Left ventricle myocardium inferior (tissue), 1 donor: ENCODE measurements around the gene METRNL. TPM values are rescaled to one million over a fixed set of nuclear protein-coding genes. Genes with fewer than 3 reads are reported as not detected.
"Not testable (repeated sequence)": the region's sequence is repeated elsewhere in the genome, so short reads cannot be mapped to it uniquely, and the experiment has no call there.

Experiments used
- DNase-seq: peaks from one replicate; pipeline ENCODE4 v3.0.0-alpha.2; 2020
- H3K27ac ChIP-seq: fragments of 200-600 bp; replicated peaks from 2 replicates; pipeline ENCODE4 v1.8.0; 2021
- H3K27me3 ChIP-seq: fragments of 200-600 bp; 2 replicates; pipeline ENCODE4 v1.8.0; 2021; ENCODE audit warnings: low read depth
- H3K36me3 ChIP-seq: fragments of 200-600 bp; 2 replicates; pipeline ENCODE4 v1.8.0; 2021
- H3K4me1 ChIP-seq: fragments of 200-600 bp; 2 replicates; pipeline ENCODE4 v1.8.0; 2021
- H3K4me3 ChIP-seq: fragments of 200-600 bp; 2 replicates; pipeline ENCODE4 v1.8.0; 2021; ENCODE audit warnings: mild to moderate bottlenecking, moderate library complexity
- H3K9me3 ChIP-seq: fragments of 200-600 bp; replicated peaks from 2 replicates; pipeline ENCODE4 v1.8.0; 2021
- intact Hi-C: fragments of 100-400 bp; cut with micrococcal nuclease; formaldehyde crosslinking; loops from one replicate; pipeline ENCODE4 v1.11.0; 2022
- total RNA-seq: library from RNA; stranded (reverse); fragmentation: NEBNext Ultra II Directional; extraction: Animal tissue kit (Norgen Biotek cat#: 25700); gene quantifications from one replicate; pipeline ENCODE4 v1.2.1, GENCODE V29; 2021
- TF ChIP-seq, protein P1 (sequence below): fragments of 200-600 bp; IDR thresholded peaks from 2 replicates; pipeline ENCODE4 v1.8.0; 2021; ENCODE audit warnings: antibody characterized with exemption, mild to moderate bottlenecking, borderline replicate concordance
- donor health status: DM: no; HTN: yes; CAD: no; lungs with severe emphysema.

The METRNL gene
- total RNA-seq, 1 donor from 2014 or later, result 75.2 TPM

GRCh38 chr17:83131401-83132011 is 52.1 kb downstream of the METRNL start:
- no peak for DNase-seq
- TF ChIP-seq, protein P1, sequence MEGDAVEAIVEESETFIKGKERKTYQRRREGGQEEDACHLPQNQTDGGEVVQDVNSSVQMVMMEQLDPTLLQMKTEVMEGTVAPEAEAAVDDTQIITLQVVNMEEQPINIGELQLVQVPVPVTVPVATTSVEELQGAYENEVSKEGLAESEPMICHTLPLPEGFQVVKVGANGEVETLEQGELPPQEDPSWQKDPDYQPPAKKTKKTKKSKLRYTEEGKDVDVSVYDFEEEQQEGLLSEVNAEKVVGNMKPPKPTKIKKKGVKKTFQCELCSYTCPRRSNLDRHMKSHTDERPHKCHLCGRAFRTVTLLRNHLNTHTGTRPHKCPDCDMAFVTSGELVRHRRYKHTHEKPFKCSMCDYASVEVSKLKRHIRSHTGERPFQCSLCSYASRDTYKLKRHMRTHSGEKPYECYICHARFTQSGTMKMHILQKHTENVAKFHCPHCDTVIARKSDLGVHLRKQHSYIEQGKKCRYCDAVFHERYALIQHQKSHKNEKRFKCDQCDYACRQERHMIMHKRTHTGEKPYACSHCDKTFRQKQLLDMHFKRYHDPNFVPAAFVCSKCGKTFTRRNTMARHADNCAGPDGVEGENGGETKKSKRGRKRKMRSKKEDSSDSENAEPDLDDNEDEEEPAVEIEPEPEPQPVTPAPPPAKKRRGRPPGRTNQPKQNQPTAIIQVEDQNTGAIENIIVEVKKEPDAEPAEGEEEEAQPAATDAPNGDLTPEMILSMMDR, result no peak
- Histone ChIP-seq H3K4me1 (peaks cover 17% of the 10 kb centered on the region), H3K4me3 (no peak overlapping the region), H3K36me3 (no peaks in the 10 kb centered on the region), H3K27me3 (peaks cover 1% of the 10 kb centered on the region), H3K9me3 (no peaks in the 10 kb centered on the region), H3K27ac (no peak overlapping the region)
- intact Hi-C loops, result no loop called here

DNA sequence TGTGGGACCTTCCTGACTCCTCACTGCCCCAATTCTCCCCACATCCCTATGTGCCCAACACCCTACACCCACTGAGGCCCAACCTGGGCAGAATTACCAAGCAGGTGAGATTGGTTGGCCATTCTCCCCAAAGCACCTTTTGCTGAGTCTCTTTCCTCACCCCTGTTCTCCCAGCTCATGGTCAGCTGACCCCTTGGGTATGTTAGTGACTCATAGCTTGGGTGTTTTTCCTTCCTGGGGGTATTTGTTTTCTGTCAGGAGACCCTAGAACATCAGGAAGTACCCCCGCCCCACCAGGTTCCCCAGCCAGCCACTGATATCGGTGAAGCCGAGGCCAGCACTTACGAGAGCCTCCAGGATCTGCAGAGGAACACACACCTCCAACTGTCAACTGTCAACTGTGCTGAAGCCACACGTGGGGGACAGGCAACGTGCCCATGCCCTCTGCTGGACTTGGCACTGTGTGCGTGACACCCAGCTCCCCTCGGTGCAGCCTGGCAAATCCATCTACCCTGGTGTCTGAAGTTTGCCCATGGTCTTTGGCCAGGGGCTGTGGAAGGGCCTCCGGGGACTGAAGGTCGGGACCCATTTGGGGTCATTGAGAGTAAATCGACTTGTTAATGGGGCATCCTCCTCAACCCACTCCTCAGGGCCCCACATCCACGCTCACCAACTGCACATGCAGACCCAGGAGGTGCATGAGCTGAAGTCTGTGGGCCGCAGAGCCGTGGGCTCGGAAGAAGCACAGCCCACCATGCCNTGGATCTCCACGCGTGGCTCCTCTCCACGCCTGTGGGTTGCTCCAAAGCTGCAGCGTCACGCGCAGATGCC is 53.1 kb downstream of the METRNL start:
- DNase-seq, result peak; percentile 56
- H3K36me3 ChIP-seq, result no peaks in the 10 kb centered on the region
- no peaks in the 10 kb centered on the region for H3K9me3 ChIP-seq
- no peak overlapping the region for H3K4me3 ChIP-seq
- H3K4me1 ChIP-seq, result peaks cover 17% of the 10 kb centered on the region
- intact Hi-C loops, result no loop called here
- peaks cover 1% of the 10 kb centered on the region for H3K27me3 ChIP-seq
- TF ChIP-seq, protein P1, result no peak
- no peak overlapping the region for H3K27ac ChIP-seq

GRCh38 chr17:83133302-83134121 is 54.1 kb downstream of the METRNL start:
- TF ChIP-seq, protein P1, result no peak
- intact Hi-C loops, result no loop called here
- H3K27ac ChIP-seq, result no peak overlapping the region
- peaks cover 8% of the 10 kb centered on the region for H3K27me3 ChIP-seq
- H3K9me3 ChIP-seq, result no peaks in the 10 kb centered on the region
- H3K36me3 ChIP-seq, result no peaks in the 10 kb centered on the region
- no peak overlapping the region for H3K4me3 ChIP-seq
- no peak for DNase-seq
- peaks cover 17% of the 10 kb centered on the region for H3K4me1 ChIP-seq

- H3K9me3 ChIP-seq, H3K27ac ChIP-seq, H3K36me3 ChIP-seq, DNase-seq, intact Hi-C loops, H3K4me3 ChIP-seq, H3K27me3 ChIP-seq: not testable (repeated sequence)
- peaks cover 17% of the 10 kb centered on the region for H3K4me1 ChIP-seq
Measured at GRCh38 chr17:83134456-83134855, 55.0 kb downstream of the METRNL start.

- DNase-seq, result no peak
- H3K36me3 ChIP-seq, result no peaks in the 10 kb centered on the region
- H3K9me3 ChIP-seq, result no peaks in the 10 kb centered on the region
- H3K27me3 ChIP-seq, result peaks cover 8% of the 10 kb centered on the region
- H3K4me3 ChIP-seq, result no peak overlapping the region
- H3K27ac ChIP-seq, result no peak overlapping the region
- peaks cover 17% of the 10 kb centered on the region for H3K4me1 ChIP-seq
- TF ChIP-seq, protein P1, result no peak
- intact Hi-C loops, result no loop called here
Measured at GRCh38 chr17:83135692-83136091, 56.3 kb downstream of the METRNL start.
